Keratinocyte (primary cell): Measurements from ENCODE around the gene BCL2.

Experiments
- CTCF ChIP-seq, 3 experiments: IDR thresholded peaks in 1 of 3; conservative IDR thresholded peaks in 1 of 3; optimal IDR thresholded peaks in 1 of 3; 2 replicates in 2 of 3; 3 replicates in 1 of 3; pipeline versions ENCODE3 to v1.5.1; 2011; ENCODE audit warnings: low read length in 3 of 3, mild to moderate bottlenecking in 3 of 3, moderate library complexity in 2 of 3, control low read depth in 1 of 3, inconsistent platforms in 1 of 3; ENCODE audit not compliant: insufficient read depth in 2 of 3; ENCODE audit errors: extremely low read depth in 1 of 3
- EZH2 ChIP-seq: IDR thresholded peaks from one replicate; pipeline ENCODE4 v1.6.1; 2012; ENCODE audit warnings: inconsistent platforms, mild to moderate bottlenecking, low read length, moderate library complexity

GRCh38 chr18:63290821-63291200, 28.8 kb downstream of the BCL2 start:
- no peak for TF ChIP-seq CTCF (optimal IDR thresholded peaks at IDR 0.05 in 1 of 3, IDR thresholded peaks at IDR 0.05 in 1 of 3, conservative IDR thresholded peaks at IDR 0.05 in 1 of 3; ENCODE audit: extremely low read depth in 1 of 3, insufficient read depth in 2 of 3, low read length in 3 of 3)
- TF ChIP-seq EZH2, result no peak
